ENCODE results near the gene STAB2.

DNA sequence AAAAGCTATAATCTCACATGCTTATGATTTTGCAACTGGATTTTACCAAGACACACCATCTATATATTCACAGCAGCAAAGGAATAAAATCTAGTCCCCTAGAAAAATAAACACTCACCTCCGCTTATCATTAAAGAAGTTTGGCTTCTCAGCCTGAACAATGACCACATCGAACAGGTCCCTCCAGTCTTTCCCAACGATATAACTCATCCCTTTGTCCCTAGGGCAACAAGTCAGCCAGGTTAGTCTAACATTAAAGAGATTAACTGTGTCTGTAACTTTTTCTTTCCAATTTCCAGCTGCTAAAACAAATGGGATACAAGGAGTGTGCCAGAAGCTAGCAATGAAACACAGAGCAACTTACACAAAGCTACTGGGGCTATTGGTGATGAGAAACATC, 206.0 kb downstream of the STAB2 start:
- TF ChIP-seq, protein P1, sequence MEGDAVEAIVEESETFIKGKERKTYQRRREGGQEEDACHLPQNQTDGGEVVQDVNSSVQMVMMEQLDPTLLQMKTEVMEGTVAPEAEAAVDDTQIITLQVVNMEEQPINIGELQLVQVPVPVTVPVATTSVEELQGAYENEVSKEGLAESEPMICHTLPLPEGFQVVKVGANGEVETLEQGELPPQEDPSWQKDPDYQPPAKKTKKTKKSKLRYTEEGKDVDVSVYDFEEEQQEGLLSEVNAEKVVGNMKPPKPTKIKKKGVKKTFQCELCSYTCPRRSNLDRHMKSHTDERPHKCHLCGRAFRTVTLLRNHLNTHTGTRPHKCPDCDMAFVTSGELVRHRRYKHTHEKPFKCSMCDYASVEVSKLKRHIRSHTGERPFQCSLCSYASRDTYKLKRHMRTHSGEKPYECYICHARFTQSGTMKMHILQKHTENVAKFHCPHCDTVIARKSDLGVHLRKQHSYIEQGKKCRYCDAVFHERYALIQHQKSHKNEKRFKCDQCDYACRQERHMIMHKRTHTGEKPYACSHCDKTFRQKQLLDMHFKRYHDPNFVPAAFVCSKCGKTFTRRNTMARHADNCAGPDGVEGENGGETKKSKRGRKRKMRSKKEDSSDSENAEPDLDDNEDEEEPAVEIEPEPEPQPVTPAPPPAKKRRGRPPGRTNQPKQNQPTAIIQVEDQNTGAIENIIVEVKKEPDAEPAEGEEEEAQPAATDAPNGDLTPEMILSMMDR (IDR thresholded peaks at IDR 0.05; ENCODE audit: low read length), result no peak
- no peak for TF ChIP-seq EZH2 (IDR thresholded peaks at IDR 0.05; ENCODE audit: borderline replicate concordance, low read length)
